GM12801 (cell line): ENCODE data around the gene CBFA2T3.

ENCODE experiments used
- TF ChIP-seq, protein P1 (sequence below): IDR thresholded peaks from one replicate; pipeline ENCODE4 v1.5.1; 2011; ENCODE audit warnings: control low read depth; ENCODE audit not compliant: insufficient read length; ENCODE audit errors: extremely low read depth

Gene CBFA2T3

DNA sequence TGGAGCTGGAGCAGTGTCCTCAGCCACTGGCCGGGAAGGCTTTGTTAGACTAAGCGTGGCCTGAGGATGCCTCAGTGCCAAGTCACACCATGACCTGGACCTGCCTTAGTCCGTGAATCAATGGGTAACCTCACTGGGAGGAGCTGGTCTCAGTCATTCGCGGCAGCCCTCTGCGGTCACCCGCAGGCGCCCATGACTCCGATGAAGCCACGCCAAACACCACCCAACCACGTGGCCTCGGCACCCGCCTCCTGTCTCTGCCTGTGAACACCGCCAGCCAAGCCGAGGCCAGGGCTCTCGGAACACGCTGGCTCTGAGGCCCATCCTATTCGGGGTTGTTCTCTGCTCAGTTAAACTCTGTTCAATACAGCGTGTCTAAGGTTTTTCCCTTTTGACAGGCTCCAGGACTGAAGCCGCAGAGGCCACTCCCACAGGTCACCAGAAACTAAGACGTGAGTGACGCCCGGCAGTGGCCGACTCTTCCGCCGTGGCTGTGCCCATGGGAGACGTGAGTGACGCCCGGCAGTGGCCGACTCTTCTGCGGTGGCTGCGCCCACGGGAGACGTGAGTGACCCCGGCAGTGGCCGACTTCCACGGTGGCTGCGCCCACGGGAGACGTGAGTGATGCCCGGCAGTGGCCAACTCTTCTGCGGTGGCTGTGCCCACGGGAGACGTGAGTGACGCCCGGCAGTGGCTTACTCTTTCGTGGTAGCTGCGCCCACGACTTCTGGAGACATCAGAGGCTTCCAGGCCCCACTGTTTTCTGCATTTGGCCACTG, 93.7 kb downstream of the CBFA2T3 start:
- TF ChIP-seq, protein P1, sequence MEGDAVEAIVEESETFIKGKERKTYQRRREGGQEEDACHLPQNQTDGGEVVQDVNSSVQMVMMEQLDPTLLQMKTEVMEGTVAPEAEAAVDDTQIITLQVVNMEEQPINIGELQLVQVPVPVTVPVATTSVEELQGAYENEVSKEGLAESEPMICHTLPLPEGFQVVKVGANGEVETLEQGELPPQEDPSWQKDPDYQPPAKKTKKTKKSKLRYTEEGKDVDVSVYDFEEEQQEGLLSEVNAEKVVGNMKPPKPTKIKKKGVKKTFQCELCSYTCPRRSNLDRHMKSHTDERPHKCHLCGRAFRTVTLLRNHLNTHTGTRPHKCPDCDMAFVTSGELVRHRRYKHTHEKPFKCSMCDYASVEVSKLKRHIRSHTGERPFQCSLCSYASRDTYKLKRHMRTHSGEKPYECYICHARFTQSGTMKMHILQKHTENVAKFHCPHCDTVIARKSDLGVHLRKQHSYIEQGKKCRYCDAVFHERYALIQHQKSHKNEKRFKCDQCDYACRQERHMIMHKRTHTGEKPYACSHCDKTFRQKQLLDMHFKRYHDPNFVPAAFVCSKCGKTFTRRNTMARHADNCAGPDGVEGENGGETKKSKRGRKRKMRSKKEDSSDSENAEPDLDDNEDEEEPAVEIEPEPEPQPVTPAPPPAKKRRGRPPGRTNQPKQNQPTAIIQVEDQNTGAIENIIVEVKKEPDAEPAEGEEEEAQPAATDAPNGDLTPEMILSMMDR, result no peak

DNA sequence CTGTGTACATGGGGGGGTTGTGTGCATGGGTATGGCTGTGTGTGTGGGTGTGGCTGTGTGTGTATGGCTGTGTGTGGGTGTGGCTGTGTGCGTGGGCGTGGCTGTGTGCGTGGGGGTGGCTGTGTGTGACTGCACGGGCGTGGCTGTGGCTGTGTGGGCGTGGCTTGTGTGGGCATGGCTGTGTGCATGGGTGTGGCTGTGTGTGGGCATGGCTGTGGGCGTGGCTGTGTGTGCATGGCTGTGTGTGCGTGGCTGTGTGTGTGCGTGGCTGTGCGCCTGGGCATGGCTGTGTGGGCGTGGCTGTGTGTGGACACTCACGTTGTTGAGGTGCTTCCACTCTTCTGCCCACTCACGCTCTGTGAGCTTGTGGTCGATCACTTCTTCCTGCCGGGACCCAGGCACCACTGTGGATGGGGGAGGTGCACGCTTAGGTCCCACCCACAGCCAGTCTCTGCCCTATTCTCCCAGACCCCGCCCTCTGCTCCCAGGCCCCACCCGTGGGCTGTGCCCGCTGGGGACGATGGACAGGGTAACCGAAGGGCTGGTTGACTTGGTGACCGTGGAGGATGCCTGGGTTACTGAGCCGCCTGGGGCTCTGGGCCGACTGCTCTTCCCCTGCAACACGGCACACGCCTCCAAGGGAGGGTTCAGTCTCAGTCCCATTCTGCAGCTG, 94.5 kb downstream of the CBFA2T3 start:
- TF ChIP-seq, protein P1, result no peak

DNA sequence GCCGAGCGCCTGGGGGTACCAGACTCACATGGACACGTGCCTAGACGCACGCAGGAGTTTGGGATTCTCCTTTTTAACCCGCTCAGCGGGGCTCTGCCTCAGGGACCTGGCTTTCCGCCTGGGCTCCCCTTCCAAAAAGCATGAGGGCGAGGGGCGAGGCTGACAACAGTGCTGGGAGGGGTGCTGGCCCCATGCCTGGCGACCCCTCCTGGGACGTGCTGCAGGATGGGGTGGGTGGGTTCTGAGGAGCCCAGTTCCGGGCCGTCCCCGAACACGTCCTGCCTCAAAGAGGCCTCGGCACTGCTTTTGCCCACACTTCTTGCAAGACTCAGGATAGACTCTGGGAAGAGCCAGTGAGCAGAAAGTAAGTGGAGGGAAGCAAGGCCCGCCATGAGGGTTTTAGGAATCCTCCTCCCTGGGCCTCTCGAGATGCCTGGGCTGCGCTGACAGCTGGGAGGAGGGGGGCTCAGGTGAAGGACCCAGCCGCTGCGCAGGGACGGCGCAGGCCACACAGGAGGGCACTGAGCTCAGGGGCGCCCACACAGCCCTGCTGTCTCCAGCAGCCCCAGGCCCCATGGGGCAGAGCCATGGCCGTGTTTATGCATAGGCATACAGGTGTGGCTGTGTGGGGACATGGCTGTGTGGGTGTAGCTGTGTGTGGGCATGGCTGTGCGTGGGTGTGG, 95.2 kb downstream of the CBFA2T3 start:
- TF ChIP-seq, protein P1, result no peak

DNA sequence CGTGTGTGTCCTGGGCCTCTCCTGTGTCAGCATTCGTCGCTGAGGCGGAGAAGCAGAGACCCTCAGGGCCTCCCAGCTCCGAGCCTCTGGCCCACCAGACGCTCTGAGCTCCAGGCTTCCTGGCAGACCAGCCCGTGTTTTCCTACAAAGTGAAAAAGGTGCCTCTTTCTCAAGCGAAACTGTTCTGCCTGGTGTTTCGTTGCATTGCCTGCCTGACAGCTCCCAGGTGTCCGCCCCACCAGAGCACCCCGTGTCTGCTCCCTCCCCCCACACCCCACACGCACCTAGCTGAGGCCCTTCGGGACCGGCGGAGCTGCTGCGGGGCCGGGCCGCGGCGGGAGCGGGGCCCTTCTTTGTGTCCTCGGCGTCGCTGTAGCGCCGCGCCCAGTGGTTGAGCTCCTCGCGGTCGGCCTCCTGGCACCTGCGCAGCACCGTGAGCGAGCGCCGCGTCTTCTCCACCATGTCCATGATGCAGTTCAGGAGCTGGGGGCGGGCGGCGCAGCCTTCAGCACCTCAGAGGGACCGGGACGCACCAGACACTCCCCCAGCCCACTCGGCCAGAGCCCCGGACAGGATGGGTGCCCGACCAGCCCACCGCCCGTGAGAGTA, 95.9 kb downstream of the CBFA2T3 start:
- TF ChIP-seq, protein P1, result no peak

DNA sequence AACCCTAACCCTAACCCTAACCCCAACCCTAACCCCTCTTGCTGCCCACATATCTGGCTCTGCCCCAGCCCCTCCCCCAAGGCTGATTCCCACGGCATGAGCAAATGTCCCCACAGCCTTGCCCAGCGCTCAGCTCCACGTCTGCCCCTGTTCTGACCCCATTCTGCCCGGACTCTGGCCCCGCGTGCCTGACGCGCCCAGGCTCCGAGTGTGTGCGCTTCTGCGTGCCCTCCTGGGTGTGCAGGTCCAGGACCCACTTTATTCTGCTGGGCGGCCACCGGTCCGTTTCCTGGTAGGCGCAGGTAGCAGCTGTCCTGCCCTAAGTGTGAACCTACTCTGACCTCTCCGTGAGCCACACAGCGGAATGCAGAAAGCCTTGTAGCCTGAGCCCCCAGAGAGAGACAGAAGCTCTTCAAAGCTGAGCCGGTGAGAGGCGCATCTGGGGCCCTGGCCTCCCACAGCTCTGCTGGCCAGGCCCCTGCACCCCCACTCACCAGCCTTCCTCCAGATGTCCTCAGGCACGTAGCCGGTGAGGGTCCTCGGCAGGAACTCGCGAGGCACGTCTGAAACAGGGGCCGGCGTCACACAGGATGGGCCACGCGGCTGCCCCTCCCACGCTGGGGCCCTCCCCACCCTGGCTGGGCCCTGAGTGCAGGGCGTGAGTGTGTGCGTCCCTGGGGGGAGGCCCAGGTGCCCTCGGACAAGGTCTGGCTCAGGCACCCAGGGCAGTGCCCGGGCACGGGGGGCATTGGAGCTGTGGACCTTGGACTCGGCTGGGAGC, 96.6 kb downstream of the CBFA2T3 start:
- TF ChIP-seq, protein P1, result no peak

DNA sequence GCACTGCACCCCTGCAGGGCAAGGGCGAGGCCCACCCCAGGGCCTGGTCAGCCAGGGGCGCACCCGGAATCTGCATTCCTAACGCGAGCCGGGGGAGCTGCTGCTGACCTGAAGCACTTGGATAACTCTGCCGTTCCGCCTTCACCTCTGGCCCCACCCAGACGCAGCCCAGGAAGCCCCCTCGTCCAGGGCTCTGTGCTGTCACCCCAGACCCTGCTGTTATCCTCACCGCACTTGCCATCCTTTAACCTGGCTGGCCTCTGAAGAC, 97.3 kb downstream of the CBFA2T3 start:
- TF ChIP-seq, protein P1, result no peak
